Fibroblast of the conjunctiva (primary cell): ENCODE results near the gene DTX2.
"Not testable (repeated sequence)": the region's sequence is repeated elsewhere in the genome, so short reads cannot be mapped to it uniquely, and the experiment has no call there.

Experiments used
- DNase-seq: peaks from one replicate; pipeline ENCODE4 v3.0.0-alpha.2; 2010; ENCODE audit warnings: low read depth

Gene DTX2

DNA sequence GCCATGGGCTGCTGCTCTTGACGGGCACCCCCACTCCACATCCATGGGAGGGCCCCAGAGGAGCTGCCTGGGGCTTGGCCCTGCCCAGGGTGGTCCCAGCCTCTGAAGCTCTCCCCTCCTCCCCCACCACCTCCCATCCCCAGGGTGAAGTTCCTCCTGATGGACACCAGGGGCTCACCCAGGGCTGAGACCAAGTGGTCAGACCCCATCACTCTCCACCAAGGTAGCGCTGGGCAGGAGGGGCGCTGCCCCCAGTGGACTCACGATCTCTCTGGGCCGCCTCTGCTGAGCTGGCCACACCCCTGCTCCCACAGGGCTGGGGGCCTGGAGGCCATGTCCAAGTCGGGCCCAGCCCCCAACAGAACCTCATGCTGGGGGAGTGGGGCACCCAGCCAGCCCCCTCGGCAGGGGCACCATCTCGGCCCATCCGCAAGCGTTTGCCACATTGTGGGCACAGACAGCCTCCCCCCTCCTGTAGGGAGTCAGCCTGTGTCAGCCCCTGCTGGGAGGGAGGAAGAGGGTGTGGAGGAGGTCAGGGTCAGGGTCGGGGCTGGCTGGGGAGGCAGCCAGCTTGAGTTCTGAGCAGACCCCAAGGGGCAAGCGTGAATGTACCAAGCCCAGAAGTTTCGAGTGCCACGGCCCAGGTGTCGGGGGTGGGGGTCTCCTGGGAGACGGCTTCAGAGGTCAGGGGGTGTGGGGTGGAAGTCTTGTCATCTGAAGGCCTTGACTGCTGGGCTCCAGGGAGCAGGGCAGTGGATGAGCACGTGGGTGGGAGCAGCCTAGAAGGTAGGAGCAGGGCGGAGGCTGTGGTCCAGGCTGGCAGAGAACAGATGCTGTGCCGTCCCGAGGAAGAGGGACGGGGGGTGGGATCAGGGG, 51.7 kb downstream of the DTX2 start:
- no peak for DNase-seq

GRCh38 chr7:76513817-76514799, 52.6 kb downstream of the DTX2 start:
- DNase-seq: no peak

DNA sequence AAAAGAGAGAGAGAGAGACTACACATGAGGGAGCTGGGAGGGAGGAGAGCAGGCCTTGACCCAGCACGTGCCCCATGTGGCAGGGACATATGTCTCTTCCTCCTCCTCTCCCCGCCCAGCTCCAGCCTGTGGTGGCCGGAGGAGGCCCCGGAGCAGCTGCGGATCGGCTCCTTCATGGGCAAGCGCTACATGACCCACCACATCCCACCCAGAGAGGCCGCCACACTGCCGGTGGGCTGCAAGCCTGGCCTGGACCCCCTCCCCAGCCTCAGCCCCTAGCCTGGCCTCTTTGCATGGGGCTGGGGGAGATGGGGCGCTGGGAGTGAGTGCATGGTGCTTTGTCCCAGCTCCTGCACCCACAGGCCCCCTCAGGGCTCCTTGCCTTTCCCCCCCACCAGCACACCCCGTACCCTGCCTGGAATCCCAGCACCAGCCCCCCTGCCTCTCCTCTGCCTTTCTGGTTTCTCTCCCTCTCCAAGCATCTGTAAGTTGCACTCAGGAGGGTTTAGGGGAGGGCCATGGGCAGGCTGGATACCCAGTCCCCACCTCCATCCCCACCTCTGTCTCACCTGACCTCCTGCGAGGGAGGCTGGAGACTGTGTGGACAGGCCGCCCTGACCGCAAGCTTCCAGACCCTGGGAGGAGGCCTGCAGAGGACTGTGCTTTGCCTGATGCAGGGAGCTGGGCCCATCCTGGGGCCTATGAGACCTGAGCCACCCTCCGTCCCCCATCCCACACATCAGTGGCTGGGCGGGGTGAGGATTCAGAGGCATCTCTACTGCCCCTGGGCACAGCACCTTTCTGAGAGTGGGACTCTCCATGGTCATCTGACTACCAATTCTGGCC, 53.6 kb downstream of the DTX2 start:
- no peak for DNase-seq

- DNase-seq: no peak
These were observed 54.5 kb downstream of the DTX2 start for GRCh38 chr7:76515999-76516443.

DNA sequence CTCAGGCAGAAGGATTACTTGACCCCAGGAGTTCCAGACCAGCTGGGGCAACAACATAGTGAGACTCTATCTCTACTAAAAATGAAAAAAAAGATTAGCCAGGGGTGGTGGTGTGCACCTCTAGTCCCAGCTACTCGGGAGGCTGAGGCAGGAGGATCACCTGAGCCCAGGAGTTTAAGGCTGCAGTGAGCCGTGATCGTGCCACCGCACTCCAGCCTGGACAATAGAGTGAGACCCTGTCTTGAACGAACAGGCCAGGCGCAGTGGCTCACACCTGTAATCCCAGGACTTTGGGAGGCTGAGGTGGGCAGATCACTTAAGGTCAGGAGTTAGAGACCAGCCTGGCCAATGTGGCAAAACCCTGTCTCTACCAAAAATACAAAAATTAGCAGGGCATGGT, 55.4 kb downstream of the DTX2 start:
- DNase-seq: not testable (repeated sequence)

GRCh38 chr7:76526183-76526582, 64.7 kb downstream of the DTX2 start:
- not testable (repeated sequence) for DNase-seq

DNA sequence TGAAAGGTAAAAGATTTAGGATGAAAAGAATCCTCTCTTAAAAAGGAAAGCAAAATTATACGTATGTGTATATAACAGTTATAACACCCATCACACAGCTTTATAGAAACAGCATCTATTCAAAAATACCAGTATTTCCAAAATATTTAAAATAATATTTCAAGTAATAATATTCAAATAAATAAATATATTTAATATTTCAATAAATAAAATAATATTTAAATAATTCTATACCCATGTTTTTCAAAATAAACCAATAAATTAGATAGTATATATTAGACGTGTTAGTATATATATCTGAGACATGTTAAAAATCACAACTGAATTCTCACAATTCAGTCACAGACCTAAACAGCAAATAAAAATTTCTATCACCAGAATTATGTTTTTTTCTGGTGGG, 70.1 kb downstream of the DTX2 start:
- not testable (repeated sequence) for DNase-seq

GRCh38 chr7:76543197-76543596, 81.7 kb downstream of the DTX2 start, which contains the start of gene SPDYE16:
TSS of gene SPDYE16 (minus strand) at chr7:76543297. CDS start at chr7:76541459, 1,838 bp downstream.
- DNase-seq: not testable (repeated sequence)

DNA sequence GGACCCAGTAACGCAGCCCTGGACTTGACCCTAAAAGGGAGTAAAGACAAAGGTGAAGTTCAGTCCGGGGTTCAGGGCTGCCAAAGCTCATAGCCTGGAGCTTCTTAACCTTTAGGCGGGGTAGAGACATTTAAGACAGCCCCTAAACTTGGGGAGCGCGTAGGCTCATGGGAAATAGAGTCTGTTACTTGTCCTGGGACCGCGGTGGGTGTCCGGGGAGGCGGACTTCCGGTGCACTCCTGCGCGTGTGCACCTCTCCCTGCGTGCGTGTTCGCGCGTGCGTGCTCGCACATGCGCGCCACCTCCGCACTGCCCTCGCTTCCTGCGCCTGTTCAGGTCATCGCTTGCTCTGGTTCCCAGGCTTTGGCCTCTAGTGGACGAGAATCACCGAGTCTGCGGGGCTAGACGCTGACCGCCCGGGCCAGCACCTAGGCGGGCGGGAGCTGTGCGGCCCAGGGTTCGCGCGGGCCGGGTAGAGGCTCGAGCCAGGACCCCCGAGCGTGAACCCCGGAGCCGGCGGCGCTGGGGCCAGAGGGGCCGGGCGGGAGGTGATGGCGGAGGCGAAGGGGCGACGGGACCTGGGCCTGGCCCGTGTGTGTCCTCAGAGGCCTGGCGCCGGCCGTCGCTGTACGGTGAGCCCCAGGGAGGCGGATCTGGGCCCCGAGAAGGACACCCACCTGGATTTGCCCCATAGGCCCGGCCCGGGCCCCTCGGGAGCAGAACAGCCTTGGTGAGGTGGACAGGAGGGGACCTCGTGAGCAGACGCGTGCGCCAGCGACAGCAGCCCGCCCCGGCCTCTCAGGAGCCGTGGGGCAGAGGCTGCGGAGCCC, 87.7 kb downstream of the DTX2 start:
- peak; percentile 86 for DNase-seq

- DNase-seq: not testable (repeated sequence)
These were observed 88.3 kb downstream of the DTX2 start for GRCh38 chr7:76549855-76550248.

GRCh38 chr7:76551992-76552391, 90.5 kb downstream of the DTX2 start:
- not testable (repeated sequence) for DNase-seq
